ENCODE measurements around the gene EFCAB3. TPM values are rescaled to one million over a fixed set of nuclear protein-coding genes. Genes with fewer than 3 reads are reported as not detected.
"Not testable (repeated sequence)": the region's sequence is repeated elsewhere in the genome, so short reads cannot be mapped to it uniquely, and the experiment has no call there.

EFCAB3 gene
- total and polyA plus RNA-seq, 12 donors = not detected

DNA sequence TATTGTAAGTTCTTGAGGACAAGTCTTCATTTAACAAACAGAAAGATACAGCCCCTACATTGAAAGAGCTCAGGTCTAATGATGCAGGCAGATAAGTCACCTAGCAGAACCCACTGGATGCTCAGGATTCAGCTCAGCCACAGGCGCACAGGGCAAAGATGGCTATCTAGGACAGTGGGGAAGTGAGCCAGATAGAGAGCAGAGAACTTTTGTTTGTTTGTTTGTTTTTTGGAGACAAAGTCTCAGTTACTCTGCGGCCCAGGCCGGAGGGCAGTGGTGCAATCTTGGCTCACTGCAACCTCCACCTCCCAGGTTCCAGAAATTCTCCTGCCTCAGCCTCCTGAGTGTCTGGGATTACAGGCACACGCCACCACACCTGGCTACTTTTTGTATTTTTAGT is 63.7 kb downstream of the EFCAB3 start:
- no peak overlapping the region for H3K27ac ChIP-seq
- no peak for DNase-seq

DNA sequence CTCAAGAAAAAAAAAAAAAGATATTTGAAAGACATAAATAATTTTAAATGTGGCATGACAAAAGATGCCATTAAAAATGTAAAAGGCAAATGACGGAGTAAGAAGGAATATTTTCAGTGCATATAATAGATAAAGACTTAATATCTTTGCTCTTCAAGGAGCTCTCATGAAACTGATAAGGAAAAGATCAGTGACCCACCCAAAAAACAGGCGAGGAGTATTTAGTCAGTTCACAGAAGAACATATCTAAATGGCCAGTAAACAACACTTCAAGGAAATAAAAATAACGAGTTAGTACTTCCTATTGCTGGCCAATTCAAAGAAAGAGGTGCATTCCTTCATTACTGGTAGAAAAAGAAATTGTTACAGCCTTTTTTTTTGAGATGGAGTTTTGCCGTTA is 65.4 kb downstream of the EFCAB3 start:
- H3K4me3 ChIP-seq; H3K9me3 ChIP-seq (replicated peaks in 1 of 3); H3K27ac ChIP-seq; intact Hi-C loops (cut with DNase I); H3K4me1 ChIP-seq (replicated peaks in 1 of 2); H3K27me3 ChIP-seq; DNase-seq: not testable (repeated sequence)
- 89 to 94% (median 92%) methylated on average over 4 of the region's 4 CpGs for WGBS, 4 donors
- peaks cover 0 to 48% of the 10 kb centered on the region in 2 donors for H3K36me3 ChIP-seq (replicated peaks in 1 of 2)

More for the DNA sequence above, 63.7 kb downstream of the EFCAB3 start:
- WGBS, 4 donors = 97 to 100% (median 98%) methylated on average over 4 of the region's 4 CpGs
- Histone ChIP-seq H3K27me3 (no peaks in the 10 kb centered on the region), H3K4me1 (replicated peaks in 1 of 2) (no peaks in the 10 kb centered on the region), H3K36me3 (replicated peaks in 1 of 2) (peaks cover 0 to 53% of the 10 kb centered on the region in 2 donors), H3K4me3 (no peak overlapping the region), H3K9me3 (replicated peaks in 1 of 3) (no peaks in the 10 kb centered on the region)
- no peak for TF ChIP-seq POLR2A (IDR thresholded peaks at IDR 0.05)
- TF ChIP-seq, protein P1, sequence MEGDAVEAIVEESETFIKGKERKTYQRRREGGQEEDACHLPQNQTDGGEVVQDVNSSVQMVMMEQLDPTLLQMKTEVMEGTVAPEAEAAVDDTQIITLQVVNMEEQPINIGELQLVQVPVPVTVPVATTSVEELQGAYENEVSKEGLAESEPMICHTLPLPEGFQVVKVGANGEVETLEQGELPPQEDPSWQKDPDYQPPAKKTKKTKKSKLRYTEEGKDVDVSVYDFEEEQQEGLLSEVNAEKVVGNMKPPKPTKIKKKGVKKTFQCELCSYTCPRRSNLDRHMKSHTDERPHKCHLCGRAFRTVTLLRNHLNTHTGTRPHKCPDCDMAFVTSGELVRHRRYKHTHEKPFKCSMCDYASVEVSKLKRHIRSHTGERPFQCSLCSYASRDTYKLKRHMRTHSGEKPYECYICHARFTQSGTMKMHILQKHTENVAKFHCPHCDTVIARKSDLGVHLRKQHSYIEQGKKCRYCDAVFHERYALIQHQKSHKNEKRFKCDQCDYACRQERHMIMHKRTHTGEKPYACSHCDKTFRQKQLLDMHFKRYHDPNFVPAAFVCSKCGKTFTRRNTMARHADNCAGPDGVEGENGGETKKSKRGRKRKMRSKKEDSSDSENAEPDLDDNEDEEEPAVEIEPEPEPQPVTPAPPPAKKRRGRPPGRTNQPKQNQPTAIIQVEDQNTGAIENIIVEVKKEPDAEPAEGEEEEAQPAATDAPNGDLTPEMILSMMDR (IDR thresholded peaks at IDR 0.05) = no peak
- intact Hi-C loops (cut with DNase I) = no loop called here

DNA sequence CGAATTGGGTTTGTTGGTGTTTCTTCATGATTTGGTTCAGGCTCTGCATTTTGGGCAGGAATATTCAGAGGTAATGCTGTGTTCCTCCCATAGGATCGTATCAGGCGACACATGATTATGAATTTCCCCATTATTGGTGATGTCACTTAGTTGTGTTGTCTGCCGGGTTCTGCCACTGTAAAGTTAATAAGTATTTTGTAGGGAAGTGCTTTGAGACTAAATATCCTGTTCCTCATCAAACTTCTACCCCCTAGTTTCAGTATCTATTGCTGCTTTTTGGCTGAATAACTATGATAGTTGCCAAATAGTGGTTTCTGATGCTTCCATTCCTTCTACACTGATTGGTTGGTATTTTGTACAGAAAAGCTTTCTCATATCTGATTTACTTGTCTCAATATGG is 71.8 kb downstream of the EFCAB3 start:
- intact Hi-C loops (cut with DNase I); H3K4me1 ChIP-seq (replicated peaks in 1 of 2); DNase-seq; H3K27ac ChIP-seq; H3K9me3 ChIP-seq (replicated peaks in 1 of 3); H3K27me3 ChIP-seq; H3K4me3 ChIP-seq: not testable (repeated sequence)
- 83 to 100% (median 90%) methylated on average over 2 to 4 of the region's 4 CpGs for WGBS, 4 donors
- peaks cover 0 to 19% of the 10 kb centered on the region in 2 donors for H3K36me3 ChIP-seq (replicated peaks in 1 of 2)

DNA sequence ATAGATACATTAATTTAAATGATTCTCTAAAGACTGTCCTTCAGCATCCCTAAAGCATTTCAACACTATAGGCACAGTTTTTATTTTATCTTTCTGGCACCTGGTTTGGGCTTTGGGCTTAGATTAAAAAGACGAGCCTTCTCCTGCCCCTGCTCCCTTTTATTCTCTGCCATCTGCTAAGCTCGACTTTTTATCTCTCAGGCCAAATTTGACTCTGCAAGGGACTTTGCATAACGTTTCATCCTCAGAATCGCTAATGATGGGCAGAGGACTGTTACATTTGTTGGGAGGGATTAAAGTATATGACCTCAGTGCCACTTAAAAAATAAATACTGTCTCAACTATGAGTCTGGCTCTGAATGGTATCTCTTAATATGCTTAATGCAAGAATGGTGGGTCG is 72.7 kb downstream of the EFCAB3 start:
- H3K4me1 ChIP-seq (replicated peaks in 1 of 2); H3K27me3 ChIP-seq; H3K9me3 ChIP-seq (replicated peaks in 1 of 3); DNase-seq; intact Hi-C loops (cut with DNase I); H3K27ac ChIP-seq; H3K4me3 ChIP-seq: not testable (repeated sequence)
- H3K36me3 ChIP-seq (replicated peaks in 1 of 2) = peaks cover 0 to 12% of the 10 kb centered on the region in 2 donors
- 67 to 89% (median 82%) methylated on average over 4 to 5 of the region's 5 CpGs for WGBS, 4 donors

DNA sequence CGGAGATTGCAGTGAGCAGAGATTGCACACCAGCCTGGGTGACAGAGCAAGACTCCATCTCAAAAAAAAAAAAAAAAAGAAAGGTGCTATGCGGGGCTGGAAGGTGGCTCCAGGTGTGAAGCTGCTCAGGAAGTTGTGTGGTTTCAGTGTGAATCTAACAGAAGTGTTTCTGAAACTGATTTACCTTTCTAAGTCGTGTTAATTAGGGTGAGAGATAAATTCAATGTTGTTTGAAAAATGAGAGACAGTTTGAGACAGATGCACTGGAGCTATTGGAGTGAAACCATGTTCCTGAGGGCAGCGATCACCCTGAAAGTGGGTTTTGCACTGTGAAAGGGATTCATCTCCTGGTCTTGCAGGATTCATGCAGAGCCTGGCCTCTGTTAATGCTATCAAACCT is 73.3 kb downstream of the EFCAB3 start:
- H3K27me3 ChIP-seq; H3K4me1 ChIP-seq (replicated peaks in 1 of 2): not testable (repeated sequence)

DNA sequence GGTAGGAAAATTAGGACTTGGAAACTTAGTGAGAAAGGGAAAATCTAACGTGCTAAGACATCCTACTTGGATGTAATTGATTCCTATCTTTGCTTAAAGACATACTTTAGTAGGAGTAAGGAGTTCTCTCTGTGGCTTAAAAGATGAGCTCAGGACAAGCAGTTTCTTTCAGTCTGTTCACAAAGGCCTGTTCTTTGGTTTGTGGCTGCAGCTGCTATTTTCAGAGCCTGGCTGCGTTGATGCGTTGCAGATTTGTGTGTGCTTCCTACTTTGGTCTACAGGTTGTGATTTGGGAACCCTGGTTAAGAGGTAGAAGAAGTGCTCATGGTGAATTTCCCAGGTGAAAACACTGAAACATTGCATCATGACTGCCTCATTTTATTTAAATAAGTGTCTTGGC is 73.8 kb downstream of the EFCAB3 start:
- H3K9me3 ChIP-seq (replicated peaks in 1 of 3); H3K36me3 ChIP-seq (replicated peaks in 1 of 2); H3K4me1 ChIP-seq (replicated peaks in 1 of 2); H3K27me3 ChIP-seq; DNase-seq; H3K4me3 ChIP-seq; H3K27ac ChIP-seq; intact Hi-C loops (cut with DNase I): not testable (repeated sequence)
- WGBS, 4 donors = 67 to 88% (median 78%) methylated on average over 3 of the region's 3 CpGs

More for the DNA sequence above, 73.3 kb downstream of the EFCAB3 start:
- intact Hi-C loops (cut with DNase I); H3K4me3 ChIP-seq; H3K36me3 ChIP-seq (replicated peaks in 1 of 2); H3K27ac ChIP-seq; DNase-seq; H3K9me3 ChIP-seq (replicated peaks in 1 of 3): not testable (repeated sequence)
- WGBS, 4 donors = 75 to 85% (median 85%) methylated on average over 4 of the region's 4 CpGs

DNA sequence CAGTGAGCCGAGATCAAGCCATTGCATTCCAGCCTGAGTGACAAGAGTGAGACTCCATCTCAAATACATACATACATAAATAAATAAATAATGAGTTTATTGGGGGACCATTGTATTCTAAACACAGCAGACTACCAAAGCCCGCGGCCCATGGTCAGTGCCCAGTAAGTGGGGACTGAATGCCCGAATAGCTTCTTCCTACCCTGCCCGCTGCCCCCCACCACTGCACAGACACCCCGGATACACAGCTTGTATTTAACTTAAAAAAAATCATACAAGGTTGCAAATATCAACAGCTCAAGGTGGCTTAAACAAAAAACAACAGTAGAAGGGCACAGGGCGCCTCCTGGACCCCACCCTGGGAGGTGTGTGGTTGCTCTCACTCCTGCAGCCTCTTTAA is 75.7 kb downstream of the EFCAB3 start:
- Histone ChIP-seq H3K9me3 (replicated peaks in 1 of 3) (no peaks in the 10 kb centered on the region), H3K4me3 (no peak overlapping the region), H3K4me1 (replicated peaks in 1 of 2) (no peaks in the 10 kb centered on the region), H3K36me3 (replicated peaks in 1 of 2) (no peaks in the 10 kb centered on the region), H3K27me3 (no peaks in the 10 kb centered on the region), H3K27ac (no peak overlapping the region)
- no peak for DNase-seq
- TF ChIP-seq, protein P1 (IDR thresholded peaks at IDR 0.05) = no peak
- no peak for TF ChIP-seq POLR2A (IDR thresholded peaks at IDR 0.05)
- WGBS, 4 donors = 82 to 93% (median 90%) methylated on average over 6 to 7 of the region's 7 CpGs
- intact Hi-C loops (cut with DNase I) = no loop called here

DNA sequence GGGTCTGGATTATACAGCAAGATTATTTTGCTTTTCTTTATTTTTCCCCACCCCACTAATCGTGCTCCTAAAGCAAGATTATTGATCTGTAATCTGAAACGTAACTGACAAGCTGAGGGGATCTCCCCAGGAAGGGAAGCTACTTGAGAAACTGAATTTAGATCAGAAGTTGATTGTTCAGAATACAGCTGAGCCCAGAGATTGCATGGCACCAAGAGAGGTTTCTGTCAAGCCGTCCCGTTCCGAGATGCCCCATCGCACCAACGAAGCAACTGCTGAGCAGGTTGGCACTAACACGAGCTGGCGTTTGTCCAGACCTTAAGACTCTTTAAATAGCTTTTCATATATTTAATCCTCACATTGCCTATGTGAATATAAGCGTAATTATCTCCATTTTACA is 78.1 kb downstream of the EFCAB3 start:
- H3K9me3 ChIP-seq (replicated peaks in 1 of 3); H3K4me3 ChIP-seq; H3K36me3 ChIP-seq (replicated peaks in 1 of 2); H3K27me3 ChIP-seq; H3K4me1 ChIP-seq (replicated peaks in 1 of 2); DNase-seq; intact Hi-C loops (cut with DNase I); H3K27ac ChIP-seq: not testable (repeated sequence)
- WGBS, 4 donors = 80 to 86% (median 81%) methylated on average over 10 of the region's 10 CpGs

DNA sequence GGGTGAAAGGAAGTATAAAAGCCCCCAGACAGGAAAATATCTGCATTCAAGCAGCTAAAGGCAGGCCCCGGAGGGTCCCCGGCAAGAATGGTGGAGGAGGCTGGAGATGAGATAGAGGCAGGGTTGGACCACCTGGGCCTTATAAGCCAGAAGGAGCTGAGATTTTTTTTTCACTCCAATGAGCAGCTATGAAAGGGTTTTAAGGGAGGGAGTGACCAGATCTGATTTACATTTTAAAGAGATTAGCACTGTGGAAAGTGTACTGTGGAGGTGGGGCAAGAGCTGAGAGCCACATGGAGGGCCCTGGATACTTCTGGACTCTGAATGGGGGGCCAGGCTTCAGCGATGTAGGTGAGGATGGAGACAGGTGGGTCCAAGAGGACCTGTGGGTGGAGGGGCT is 84.1 kb downstream of the EFCAB3 start:
- H3K27ac ChIP-seq; DNase-seq; H3K4me1 ChIP-seq (replicated peaks in 1 of 2); H3K27me3 ChIP-seq; H3K4me3 ChIP-seq; intact Hi-C loops (cut with DNase I); H3K36me3 ChIP-seq (replicated peaks in 1 of 2); H3K9me3 ChIP-seq (replicated peaks in 1 of 3): not testable (repeated sequence)
- 83 to 97% (median 89%) methylated on average over 3 of the region's 3 CpGs for WGBS, 4 donors

DNA sequence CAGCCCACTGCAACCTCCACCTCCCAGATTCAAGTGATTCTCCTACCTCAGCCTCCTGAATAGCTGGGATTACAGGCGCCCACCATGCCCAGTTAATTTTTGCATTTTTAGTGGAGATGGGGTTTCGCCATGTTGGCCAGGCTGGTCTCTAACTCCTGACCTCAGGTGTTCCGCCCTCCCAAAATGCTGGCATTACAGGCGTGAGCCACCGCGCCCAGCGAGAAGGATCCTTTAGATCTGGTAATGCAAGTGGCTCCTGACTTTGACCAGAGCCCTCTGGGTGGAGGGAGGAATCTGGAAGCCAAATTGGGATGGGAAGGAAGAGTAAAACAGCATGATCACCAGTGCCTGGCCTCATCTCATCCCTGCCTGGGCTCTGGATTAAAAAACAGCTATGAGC is 84.9 kb downstream of the EFCAB3 start:
- intact Hi-C loops (cut with DNase I); H3K27me3 ChIP-seq; H3K4me3 ChIP-seq; H3K9me3 ChIP-seq (replicated peaks in 1 of 3); H3K36me3 ChIP-seq (replicated peaks in 1 of 2); DNase-seq; H3K27ac ChIP-seq; H3K4me1 ChIP-seq (replicated peaks in 1 of 2): not testable (repeated sequence)
- 88 to 99% (median 95%) methylated on average over 1 to 7 of the region's 7 CpGs for WGBS, 4 donors
